HepG2 (cell line): ENCODE measurements around the gene THY1. TPM values are rescaled to one million over a fixed set of nuclear protein-coding genes. Genes with fewer than 3 reads are reported as not detected.

ENCODE experiments used
- FOXA1 ChIP-seq, 2 experiments: fragments of 450-650 bp in 1 of 2; sonication (generic) in 1 of 2; formaldehyde crosslinking in 1 of 2; IDR thresholded peaks; 2 replicates each; pipeline versions ENCODE4 v1.4.0 to v1.6.1; 2016 to 2020; ENCODE audit warnings: missing genetic modification reagents in 1 of 2
- GLI4 ChIP-seq: sonication (generic); formaldehyde crosslinking; IDR thresholded peaks from 2 replicates; pipeline ENCODE4 v1.5.1; 2020; ENCODE audit warnings: missing genetic modification reagents, mild to moderate bottlenecking, moderate library complexity, borderline replicate concordance
- MED13 ChIP-seq: sonication (generic); formaldehyde crosslinking; IDR thresholded peaks from 2 replicates; pipeline ENCODE4 v1.5.0; 2020; ENCODE audit warnings: missing genetic modification reagents
- NONO ChIP-seq, 2 experiments: fragments of 450-650 bp in 1 of 2; sonication (generic) in 1 of 2; formaldehyde crosslinking in 1 of 2; IDR thresholded peaks in 1 of 2; conservative IDR thresholded peaks in 1 of 2; 2 replicates each; pipeline versions ENCODE4 v1.6.1 to v1.8.0; 2017 to 2022; ENCODE audit warnings: mild to moderate bottlenecking in 1 of 2, missing genetic modification reagents in 1 of 2, moderate library complexity in 1 of 2
- SALL2 ChIP-seq: sonication (generic); formaldehyde crosslinking; IDR thresholded peaks from 2 replicates; pipeline ENCODE4 v1.8.1; 2023; ENCODE audit warnings: mild to moderate bottlenecking, missing genetic modification reagents, inconsistent platforms
- ZMAT3 ChIP-seq: sonication (generic); formaldehyde crosslinking; conservative IDR thresholded peaks from 2 replicates; pipeline ENCODE4 v1.7.0; 2021; ENCODE audit warnings: missing genetic modification reagents
- ZNF143 ChIP-seq: sonication (generic); formaldehyde crosslinking; IDR thresholded peaks from 2 replicates; pipeline ENCODE4 v1.4.0; 2020; ENCODE audit warnings: missing genetic modification reagents
- ZNF331 ChIP-seq: sonication (generic); formaldehyde crosslinking; IDR thresholded peaks from 2 replicates; pipeline ENCODE4 v1.4.0; 2020; ENCODE audit warnings: missing genetic modification reagents
- ZNF451 ChIP-seq: sonication (generic); formaldehyde crosslinking; IDR thresholded peaks from 2 replicates; pipeline ENCODE4 v1.5.0; 2020; ENCODE audit warnings: mild to moderate bottlenecking, missing genetic modification reagents
- ZNF589 ChIP-seq: sonication (generic); formaldehyde crosslinking; conservative IDR thresholded peaks from 2 replicates; pipeline ENCODE4 v1.8.0; 2022; ENCODE audit warnings: mild to moderate bottlenecking, moderate library complexity, missing genetic modification reagents
- ZNF749 ChIP-seq: sonication (generic); formaldehyde crosslinking; IDR thresholded peaks from 2 replicates; pipeline ENCODE4 v1.8.0; 2022; ENCODE audit warnings: mild to moderate bottlenecking, missing genetic modification reagents, moderate library complexity, borderline replicate concordance
- polyA plus RNA-seq, 8 experiments: library from polyadenylated mRNA; depleted of rRNA in 3 of 8; stranded (reverse) in 7 of 8; unstranded in 1 of 8; fragments of >200 nt; fragmentation: Illumina TruSeq in 4 of 8; extraction: Trizol in 4 of 8; gene quantifications; 2 replicates each; pipeline versions ENCODE4 v1.2.1 to v1.2.3, GENCODE V29; 2011 to 2016; ENCODE audit warnings: low read depth in 4 of 8, missing spikeins in 1 of 8, mixed read lengths in 1 of 8; ENCODE audit not compliant: insufficient read depth in 1 of 8
- total RNA-seq, 5 experiments: library from RNA; depleted of rRNA; stranded (reverse); fragments of >200 nt; fragmentation: Illumina TruSeq; extraction: Trizol; gene quantifications; 2 replicates each; pipeline ENCODE4 v1.2.3, GENCODE V29; 2016; ENCODE audit warnings: low read depth in 1 of 5
- TF ChIP-seq, protein P1 (sequence below): sonication (generic); formaldehyde crosslinking; IDR thresholded peaks from 2 replicates; pipeline ENCODE4 v1.4.0; 2020; ENCODE audit warnings: missing genetic modification reagents
- TF ChIP-seq, protein P2 (sequence below): IDR thresholded peaks from 2 replicates; pipeline ENCODE4 v1.6.1; 2016; ENCODE audit warnings: low read depth, missing genetic modification reagents, missing compliant biosample characterization
- TF ChIP-seq, protein P3 (sequence below): conservative IDR thresholded peaks from 2 replicates; pipeline ENCODE4 v1.6.1; 2018; ENCODE audit warnings: missing genetic modification reagents

Gene THY1
- total and polyA plus RNA-seq, 2 of the 13 experiments (the other 11 are each of a cell fraction or from before 2014, with no cell fraction given), result not detected

DNA sequence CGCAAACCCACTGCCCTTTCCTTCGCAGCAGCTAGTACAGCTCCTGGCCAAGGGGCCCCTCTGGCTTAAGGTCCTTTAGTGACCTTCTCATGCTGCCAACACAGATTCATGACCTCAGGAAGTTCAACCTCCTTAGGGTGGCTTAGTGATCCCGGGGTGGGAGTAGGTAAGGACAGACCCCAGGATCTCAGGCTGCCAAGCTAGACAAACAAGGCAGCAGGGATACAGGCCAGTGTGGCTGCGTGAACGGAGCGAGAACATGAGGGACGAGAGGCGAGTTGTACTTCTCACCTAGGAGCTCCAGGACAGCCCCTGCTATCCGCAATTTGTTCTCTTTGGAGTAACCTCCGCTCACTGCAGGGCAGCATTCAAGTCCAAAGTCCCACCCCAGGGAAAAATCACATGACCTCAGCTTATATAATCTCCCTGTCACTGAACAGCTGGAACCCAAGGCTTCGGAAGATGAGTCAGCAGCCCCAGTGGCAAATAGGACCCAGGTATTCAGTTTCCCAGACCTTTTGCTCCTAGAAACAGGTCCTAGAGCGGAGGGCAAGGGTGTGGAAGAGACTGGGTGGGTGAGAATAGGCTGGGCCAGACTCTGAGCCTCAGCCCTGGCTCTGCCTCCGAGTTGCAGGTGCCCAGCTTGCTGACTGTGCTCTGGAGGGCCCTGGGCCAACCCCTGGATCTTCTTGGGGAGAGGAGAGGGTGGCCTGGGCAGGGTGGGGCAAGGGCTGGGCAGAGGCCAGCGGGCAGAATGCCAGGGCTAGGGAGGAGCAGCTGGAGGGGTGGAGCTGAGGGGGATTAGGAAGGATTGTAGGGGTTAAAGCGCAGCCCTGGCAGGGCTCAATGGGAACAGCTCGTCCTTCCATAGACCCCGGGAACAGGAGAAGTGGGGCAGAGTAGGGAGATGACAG, 54.6 kb downstream of the THY1 start (continued):
- TF ChIP-seq, protein P1, sequence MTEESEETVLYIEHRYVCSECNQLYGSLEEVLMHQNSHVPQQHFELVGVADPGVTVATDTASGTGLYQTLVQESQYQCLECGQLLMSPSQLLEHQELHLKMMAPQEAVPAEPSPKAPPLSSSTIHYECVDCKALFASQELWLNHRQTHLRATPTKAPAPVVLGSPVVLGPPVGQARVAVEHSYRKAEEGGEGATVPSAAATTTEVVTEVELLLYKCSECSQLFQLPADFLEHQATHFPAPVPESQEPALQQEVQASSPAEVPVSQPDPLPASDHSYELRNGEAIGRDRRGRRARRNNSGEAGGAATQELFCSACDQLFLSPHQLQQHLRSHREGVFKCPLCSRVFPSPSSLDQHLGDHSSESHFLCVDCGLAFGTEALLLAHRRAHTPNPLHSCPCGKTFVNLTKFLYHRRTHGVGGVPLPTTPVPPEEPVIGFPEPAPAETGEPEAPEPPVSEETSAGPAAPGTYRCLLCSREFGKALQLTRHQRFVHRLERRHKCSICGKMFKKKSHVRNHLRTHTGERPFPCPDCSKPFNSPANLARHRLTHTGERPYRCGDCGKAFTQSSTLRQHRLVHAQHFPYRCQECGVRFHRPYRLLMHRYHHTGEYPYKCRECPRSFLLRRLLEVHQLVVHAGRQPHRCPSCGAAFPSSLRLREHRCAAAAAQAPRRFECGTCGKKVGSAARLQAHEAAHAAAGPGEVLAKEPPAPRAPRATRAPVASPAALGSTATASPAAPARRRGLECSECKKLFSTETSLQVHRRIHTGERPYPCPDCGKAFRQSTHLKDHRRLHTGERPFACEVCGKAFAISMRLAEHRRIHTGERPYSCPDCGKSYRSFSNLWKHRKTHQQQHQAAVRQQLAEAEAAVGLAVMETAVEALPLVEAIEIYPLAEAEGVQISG (CRISPR knock-in tag), result peak; percentile 82
- no peak for TF ChIP-seq FOXA1 (IDR thresholded peaks at IDR 0.05)
- no peak for TF ChIP-seq FOXA1 (CRISPR knock-in tag; IDR thresholded peaks at IDR 0.05)
- TF ChIP-seq, protein P2, sequence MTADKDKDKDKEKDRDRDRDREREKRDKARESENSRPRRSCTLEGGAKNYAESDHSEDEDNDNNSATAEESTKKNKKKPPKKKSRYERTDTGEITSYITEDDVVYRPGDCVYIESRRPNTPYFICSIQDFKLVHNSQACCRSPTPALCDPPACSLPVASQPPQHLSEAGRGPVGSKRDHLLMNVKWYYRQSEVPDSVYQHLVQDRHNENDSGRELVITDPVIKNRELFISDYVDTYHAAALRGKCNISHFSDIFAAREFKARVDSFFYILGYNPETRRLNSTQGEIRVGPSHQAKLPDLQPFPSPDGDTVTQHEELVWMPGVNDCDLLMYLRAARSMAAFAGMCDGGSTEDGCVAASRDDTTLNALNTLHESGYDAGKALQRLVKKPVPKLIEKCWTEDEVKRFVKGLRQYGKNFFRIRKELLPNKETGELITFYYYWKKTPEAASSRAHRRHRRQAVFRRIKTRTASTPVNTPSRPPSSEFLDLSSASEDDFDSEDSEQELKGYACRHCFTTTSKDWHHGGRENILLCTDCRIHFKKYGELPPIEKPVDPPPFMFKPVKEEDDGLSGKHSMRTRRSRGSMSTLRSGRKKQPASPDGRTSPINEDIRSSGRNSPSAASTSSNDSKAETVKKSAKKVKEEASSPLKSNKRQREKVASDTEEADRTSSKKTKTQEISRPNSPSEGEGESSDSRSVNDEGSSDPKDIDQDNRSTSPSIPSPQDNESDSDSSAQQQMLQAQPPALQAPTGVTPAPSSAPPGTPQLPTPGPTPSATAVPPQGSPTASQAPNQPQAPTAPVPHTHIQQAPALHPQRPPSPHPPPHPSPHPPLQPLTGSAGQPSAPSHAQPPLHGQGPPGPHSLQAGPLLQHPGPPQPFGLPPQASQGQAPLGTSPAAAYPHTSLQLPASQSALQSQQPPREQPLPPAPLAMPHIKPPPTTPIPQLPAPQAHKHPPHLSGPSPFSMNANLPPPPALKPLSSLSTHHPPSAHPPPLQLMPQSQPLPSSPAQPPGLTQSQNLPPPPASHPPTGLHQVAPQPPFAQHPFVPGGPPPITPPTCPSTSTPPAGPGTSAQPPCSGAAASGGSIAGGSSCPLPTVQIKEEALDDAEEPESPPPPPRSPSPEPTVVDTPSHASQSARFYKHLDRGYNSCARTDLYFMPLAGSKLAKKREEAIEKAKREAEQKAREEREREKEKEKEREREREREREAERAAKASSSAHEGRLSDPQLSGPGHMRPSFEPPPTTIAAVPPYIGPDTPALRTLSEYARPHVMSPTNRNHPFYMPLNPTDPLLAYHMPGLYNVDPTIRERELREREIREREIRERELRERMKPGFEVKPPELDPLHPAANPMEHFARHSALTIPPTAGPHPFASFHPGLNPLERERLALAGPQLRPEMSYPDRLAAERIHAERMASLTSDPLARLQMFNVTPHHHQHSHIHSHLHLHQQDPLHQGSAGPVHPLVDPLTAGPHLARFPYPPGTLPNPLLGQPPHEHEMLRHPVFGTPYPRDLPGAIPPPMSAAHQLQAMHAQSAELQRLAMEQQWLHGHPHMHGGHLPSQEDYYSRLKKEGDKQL (CRISPR knock-in tag), result peak; percentile 60; the same call in 1 of the 2 replicates
- no peak for TF ChIP-seq SALL2
- no peak for TF ChIP-seq NONO (IDR thresholded peaks at IDR 0.05)
- peak; percentile 74; the same call in 1 of the 2 replicates for TF ChIP-seq NONO (CRISPR knock-in tag; conservative IDR thresholded peaks at IDR 0.05)
- TF ChIP-seq ZNF589 (CRISPR knock-in tag), result 0 out of 2 replicates have a peak, but pooled peaks have one; percentile 68
- TF ChIP-seq MED13 (CRISPR knock-in tag), result peak; percentile 69; the same call in 1 of the 2 replicates
- no peak; the same call in 1 of the 2 replicates for TF ChIP-seq GLI4 (CRISPR knock-in tag)
- 0 out of 2 replicates have a peak, but pooled peaks have one; percentile 28 for TF ChIP-seq ZNF451 (CRISPR knock-in tag)
- TF ChIP-seq, protein P3, sequence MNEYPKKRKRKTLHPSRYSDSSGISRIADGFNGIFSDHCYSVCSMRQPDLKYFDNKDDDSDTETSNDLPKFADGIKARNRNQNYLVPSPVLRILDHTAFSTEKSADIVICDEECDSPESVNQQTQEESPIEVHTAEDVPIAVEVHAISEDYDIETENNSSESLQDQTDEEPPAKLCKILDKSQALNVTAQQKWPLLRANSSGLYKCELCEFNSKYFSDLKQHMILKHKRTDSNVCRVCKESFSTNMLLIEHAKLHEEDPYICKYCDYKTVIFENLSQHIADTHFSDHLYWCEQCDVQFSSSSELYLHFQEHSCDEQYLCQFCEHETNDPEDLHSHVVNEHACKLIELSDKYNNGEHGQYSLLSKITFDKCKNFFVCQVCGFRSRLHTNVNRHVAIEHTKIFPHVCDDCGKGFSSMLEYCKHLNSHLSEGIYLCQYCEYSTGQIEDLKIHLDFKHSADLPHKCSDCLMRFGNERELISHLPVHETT (CRISPR knock-in tag), result 0 out of 2 replicates have a peak, but pooled peaks have one; percentile 45
- TF ChIP-seq ZNF143 (CRISPR knock-in tag), result no peak
- TF ChIP-seq ZNF331, result 0 out of 2 replicates have a peak, but pooled peaks have one; percentile 32
- 0 out of 2 replicates have a peak, but pooled peaks have one; percentile 30 for TF ChIP-seq ZMAT3
- peak; percentile 52; the same call in 1 of the 2 replicates for TF ChIP-seq ZNF749
